SIG-M5 treated with dmso at 0.1 percent for 504 hours (cell line): ENCODE results near the gene EPN2.
"Not testable (repeated sequence)": the region's sequence is repeated elsewhere in the genome, so short reads cannot be mapped to it uniquely, and the experiment has no call there.

Experiments
- DNase-seq: peaks from one replicate; lab custom pipeline; 2025; ENCODE audit not compliant: unreplicated experiment; lab: John Stamatoyannopoulos, UW

The EPN2 gene

GRCh38 chr17:19264681-19265080 is 27.5 kb downstream of the EPN2 start:
- no peak for DNase-seq

- DNase-seq: no peak
Measured at GRCh38 chr17:19265755-19266154, 28.6 kb downstream of the EPN2 start.

DNA sequence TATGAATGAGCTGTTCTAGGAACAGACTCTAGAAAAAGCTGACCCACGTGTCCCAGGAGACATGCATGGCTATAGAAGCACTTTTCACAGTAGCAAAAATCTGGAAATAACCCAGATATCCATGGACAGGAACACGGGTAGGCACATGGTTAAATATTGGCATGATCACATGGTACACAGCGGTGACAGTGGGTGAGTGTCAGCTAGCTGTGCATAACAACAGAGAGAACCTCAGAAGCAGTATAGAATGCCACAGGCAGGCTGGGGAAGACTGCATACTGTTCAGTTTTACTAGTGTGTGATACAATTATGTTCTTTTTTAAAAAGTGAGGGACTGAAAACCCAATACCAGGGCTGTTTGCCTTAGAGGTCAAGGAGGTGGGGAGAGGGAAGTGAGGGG is 31.4 kb downstream of the EPN2 start:
- no peak for DNase-seq

DNA sequence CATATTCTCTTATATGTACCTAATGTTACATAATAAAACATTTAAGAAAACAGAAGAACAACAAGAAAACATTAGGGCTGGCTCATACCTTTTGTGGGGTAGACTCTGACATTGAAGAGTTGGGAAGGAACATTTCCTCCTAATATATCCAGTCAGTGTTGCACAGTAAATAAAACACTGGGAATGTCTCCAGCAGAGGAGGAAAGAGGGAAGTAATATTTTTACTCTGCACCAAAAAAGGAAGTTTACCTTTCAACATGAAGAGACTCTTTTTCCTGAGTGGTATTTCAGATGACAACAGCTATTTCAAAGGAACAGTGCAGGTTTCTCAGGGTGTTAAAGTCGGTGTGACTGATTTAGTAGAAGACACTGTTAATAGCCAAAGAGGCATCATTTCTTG is 31.9 kb downstream of the EPN2 start:
- DNase-seq: no peak

DNA sequence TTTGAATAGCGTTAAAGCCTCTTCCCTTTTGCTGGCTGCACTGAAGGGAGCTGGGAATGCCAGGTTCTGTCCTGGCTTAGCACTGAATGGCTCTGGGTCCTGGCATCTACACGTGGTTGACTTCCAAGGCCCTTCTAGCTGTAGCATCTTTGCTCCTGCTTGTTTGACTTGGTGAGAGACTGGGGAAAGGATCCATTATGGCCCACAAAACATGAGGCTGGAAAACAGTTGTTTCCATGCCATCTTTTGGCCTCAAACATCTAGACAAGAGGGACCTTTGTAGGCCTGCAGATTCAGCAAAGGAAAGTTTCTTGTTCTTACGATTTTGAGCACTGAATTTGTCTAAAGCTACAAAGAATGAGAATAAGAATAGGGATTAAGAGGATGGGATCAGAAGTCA is 32.5 kb downstream of the EPN2 start:
- DNase-seq: no peak

- DNase-seq: no peak
Measured at GRCh38 chr17:19270347-19270703, 33.2 kb downstream of the EPN2 start.

DNA sequence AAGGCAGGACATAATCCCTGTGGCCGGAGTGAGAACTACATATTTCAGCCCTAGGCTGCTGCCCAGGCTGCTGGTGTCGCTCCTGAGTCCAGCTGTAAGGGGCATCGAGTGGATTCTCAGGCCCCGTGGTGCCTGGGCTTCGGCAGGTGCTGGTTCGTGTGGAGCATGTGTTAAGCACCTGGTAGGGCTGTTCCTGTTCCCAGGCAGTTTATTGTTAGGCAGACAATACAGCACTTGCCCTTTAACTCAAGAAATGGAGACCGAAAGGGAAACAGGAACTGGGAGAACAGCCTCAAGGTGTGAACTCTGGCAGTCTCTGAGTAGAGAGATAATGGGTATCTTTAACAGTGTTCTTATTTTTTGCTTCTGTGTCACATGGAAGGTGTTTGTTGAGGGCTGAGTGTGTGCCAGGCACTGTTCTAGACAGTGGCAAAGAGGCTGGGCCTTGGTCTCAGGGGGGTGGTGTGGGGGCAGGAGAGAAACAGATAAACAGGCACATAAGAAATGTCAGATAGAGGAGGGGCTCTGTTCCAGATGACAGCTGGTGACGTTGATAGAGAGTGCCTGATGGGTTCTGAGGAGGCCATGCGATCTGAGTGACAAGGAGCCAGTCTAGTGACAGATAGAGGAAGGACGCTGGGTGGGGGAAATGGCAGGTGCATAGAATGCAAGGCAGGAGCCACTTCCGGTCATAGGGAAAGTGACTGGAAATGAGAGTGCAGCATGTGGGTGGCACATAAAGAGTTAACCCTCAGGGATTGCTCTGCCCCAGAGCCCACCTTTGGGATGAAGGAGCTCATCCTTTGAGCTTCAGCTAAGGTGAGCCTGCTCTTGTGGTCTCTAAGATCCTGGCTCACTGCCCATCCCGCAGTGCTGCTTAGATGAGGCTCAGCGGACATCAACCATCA is 33.8 kb downstream of the EPN2 start:
- no peak for DNase-seq

GRCh38 chr17:19271780-19272357 is 34.7 kb downstream of the EPN2 start:
- DNase-seq: no peak

DNA sequence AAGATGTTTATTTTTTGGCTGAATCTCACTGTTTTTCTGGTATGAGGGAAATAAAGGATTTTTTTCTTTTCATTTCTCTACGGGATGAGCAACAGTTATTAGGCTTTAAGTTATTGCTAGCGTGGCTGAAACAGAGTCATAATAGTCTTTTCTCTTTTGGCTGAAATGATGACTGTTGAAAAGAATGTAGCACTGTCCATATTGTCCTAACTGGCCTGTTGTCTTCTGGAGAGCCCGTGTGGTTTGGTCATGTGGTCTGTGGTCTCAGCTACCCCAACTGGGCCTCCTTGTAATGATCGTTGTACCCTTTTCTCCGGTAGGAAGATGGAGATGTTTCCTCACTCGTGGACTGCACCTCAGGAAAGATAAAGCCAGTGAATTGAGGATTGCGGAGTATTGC is 36.6 kb downstream of the EPN2 start:
- no peak for DNase-seq

GRCh38 chr17:19274893-19275292 is 37.7 kb downstream of the EPN2 start:
- no peak for DNase-seq

- DNase-seq: no peak
Measured at GRCh38 chr17:19275457-19276127, 38.4 kb downstream of the EPN2 start.

DNA sequence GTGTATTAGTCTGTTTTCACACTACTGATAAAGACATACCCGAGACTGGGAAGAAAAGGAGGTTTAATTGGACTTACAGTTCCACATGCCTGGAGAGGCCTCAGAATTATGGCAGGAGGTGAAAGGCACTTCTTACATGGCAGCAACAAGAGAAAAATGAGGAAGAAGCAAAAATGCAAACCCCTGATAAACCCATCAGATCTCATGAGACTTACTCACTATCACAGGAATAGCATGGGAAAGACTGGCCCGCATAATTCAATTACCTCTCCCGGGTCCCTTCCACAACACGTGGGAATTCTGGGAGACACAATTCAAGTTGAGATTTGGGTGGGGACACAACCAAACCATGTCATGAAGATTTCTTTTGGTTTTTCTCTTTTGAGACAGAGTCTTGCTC is 41.1 kb downstream of the EPN2 start:
- not testable (repeated sequence) for DNase-seq

- no peak for DNase-seq
Measured at GRCh38 chr17:19278729-19279128, 41.6 kb downstream of the EPN2 start.

GRCh38 chr17:19281161-19281560 is 44.0 kb downstream of the EPN2 start:
- DNase-seq: no peak

DNA sequence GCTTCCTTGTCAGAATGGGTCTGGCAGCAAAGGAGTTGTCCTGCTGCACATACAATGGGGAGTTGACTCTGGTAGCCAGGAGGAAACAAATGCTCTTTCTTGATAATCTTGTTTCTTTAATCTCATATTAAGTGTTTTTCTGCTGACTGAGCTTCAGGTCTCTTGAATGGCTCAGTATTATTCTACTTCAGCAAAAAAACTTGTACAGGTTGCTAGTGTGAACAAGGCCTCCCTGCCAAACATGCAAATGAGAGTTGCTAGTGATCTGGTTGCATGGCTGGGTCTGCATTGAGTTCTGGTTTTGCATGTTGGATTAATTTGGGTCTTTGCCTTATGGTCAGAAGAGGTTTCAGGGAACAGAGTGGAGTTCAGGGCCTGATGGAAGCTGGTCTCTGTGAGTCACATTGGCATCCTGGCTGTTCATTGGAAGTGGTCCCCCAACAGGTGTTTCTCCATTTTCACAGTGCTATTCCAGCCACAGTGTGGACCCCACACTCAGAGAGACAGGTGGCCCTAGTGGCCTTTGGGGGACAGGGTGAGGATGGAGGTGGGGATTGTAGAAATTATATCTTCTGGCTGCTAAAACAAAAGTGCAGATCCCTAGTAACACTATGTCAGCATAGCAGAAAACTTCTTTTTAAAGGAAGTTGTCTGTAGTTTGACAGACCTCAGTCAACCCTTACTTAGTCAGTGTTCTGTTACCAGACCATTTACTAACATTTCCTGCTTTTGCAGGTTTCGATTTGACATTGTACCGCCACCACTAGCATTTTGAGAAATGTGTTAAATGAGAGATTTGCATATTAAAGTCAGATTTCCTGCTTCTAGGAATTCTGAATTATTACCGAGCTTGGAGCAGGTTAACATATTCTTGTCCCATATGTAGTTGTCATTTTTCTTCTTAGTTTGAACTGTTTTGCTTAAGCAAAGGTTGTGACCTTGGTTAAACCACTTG is 47.1 kb downstream of the EPN2 start:
- DNase-seq: no peak

DNA sequence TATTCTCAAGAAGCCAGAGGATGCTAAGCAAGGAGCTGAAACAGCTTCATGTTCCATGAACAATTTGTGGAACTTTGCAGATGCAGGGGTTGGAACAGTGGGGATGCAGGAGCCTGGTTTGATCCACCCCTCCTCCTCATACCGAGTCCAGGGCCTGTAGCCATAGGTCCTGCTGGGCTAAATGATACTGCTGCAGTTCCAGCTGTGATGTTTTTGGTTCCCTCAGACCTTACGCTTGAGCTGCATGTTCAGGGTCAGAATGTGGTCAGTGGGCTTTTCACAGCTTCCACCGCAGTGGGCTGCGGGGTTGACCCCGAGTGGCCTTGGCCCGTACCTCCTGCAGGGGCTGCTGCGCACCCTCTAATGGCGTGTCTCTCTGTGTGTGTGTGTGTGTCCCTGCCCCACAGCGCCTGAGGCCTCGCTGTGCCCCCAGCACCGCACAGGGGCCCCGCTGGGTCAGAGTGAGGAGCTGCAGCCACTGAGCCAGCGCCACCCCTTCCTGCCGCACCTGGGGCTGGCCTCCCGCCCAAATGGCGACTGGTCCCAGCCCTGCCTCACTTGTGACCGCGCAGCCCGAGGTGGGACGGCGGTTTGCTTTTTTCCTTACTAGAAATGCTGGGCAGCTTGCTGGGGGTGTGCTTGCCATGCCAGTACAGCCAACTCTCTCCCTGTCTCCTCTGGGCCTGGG is 48.2 kb downstream of the EPN2 start:
- DNase-seq: no peak

DNA sequence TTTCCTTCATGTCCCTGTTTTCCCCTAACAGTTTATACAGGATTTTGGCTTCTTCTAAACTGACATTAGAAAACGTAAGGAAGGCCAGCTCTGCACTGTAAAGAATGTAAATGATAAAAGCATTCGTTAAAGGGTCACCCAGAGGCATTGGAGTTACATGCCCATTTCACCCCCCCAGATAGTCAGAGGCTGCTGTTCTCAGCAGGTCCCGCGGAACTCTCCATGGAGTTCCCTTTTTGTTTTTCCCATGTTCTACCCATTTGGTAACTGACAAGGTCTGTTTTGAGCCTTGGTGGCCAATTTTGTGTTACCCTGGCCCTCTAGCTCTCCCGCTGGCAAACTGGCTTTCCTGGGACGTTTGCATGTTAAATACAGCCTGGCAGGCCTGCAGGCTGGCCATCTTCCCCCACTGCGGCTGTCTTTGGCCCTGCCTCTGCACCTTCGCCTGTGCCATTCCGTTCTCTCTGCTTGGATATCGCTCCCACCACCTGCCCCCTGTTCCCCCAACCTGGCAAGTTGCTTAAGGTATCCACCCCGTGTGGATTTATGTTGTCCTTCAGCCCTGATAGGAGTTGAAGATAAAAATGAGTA is 49.7 kb downstream of the EPN2 start:
- DNase-seq: no peak

DNA sequence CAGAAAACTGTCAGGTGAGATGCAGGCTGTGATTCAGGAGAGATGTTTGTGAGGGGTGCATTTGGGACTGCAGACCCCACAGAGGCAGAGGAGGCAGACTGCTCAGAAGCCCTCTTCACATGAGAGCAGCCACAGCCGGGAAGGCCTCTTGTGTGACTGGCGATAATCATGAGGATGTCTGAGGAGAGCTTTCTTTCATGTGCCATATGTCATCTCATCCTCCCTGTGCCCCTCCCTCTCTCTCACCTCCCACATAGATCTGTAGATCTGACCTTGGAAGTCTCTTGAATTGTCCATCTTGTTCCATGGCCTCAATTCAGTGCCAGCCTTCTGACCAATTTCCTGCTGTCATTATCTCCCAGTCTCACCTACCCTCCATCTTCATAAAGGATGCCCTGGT is 50.5 kb downstream of the EPN2 start:
- no peak for DNase-seq

- DNase-seq: no peak
Measured at GRCh38 chr17:19288453-19288852, 51.3 kb downstream of the EPN2 start.

DNA sequence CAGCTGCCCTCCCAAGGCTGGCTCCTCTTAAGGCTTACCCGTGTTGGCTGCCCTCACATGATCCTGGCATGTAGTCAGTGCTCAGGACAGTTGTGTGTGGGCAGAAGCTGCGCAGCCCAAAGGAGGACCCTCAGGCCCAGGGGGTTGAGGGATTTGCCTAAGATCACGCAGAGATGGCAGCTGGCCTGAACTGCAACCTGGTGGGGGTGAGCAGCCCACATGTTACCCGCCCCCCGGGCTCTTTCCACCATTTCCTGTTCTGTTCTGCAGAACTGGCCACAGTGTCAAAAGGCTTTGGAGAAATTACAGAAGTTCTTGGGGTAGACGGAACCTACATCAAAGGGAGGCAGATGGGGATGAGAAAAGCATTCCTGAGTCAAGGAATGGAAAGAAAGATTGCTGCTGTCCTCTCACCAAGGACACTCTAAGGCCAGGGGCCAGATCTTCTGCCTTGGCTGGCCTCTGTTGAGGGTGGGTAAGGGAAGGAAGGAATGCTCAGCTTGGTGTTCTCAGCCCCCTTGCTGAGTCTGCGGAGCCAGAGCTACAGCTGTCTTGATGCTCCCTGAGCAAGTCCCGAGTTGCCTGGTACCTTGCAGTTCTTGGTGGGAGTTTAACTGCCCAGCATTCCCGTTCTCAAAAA is 53.0 kb downstream of the EPN2 start:
- no peak for DNase-seq
